Measurements from ENCODE around the gene AMHR2. TPM values are rescaled to one million over a fixed set of nuclear protein-coding genes. Genes with fewer than 3 reads are reported as not detected.

Gene AMHR2
- total and polyA plus RNA-seq, 9 of the 15 experiments (the other 6 are each of a cell fraction or from before 2014, with no cell fraction given) = 8.9 to 49.7 (median 19.3) TPM

- TF ChIP-seq SMARCE1 (IDR thresholded peaks at IDR 0.05) (no peak), GTF2F1 (IDR thresholded peaks at IDR 0.05; ENCODE audit: low read depth, low read length) (peak; percentile 32; the same call in 1 of the 2 replicates), MAX (CRISPR knock-in tag; IDR thresholded peaks at IDR 0.05) (peak; percentile 45; the same call in 1 of the 2 replicates), ATF1 (CRISPR knock-in tag; IDR thresholded peaks at IDR 0.05) (no peak), ATF1 (tag; IDR thresholded peaks at IDR 0.05) (peak; percentile 97), POLR2AphosphoS2 (IDR thresholded peaks at IDR 0.05; ENCODE audit: low read length) (peak; percentile 62; the same call in 1 of the 2 replicates), CREB3L1 (IDR thresholded peaks at IDR 0.05; ENCODE audit: borderline replicate concordance, low read depth) (peak; percentile 80), THRA (IDR thresholded peaks at IDR 0.05) (no peak), SIRT6 (IDR thresholded peaks at IDR 0.05; ENCODE audit: low read depth, low read length) (no peak), ZBTB17 (CRISPR knock-in tag; IDR thresholded peaks at IDR 0.05) (no peak), RB1 (IDR thresholded peaks at IDR 0.05; ENCODE audit: low read depth) (peak; percentile 11; the same call in 1 of the 2 replicates), GATA2 (CRISPR knock-in tag; IDR thresholded peaks at IDR 0.05) (no peak), ZNF449 (CRISPR knock-in tag; IDR thresholded peaks at IDR 0.05) (no peak), JUNB (CRISPR knock-in tag; conservative IDR thresholded peaks at IDR 0.05) (no peak), ZNF318 (IDR thresholded peaks at IDR 0.05; ENCODE audit: borderline replicate concordance in 1 of 2, low read depth in 1 of 2) (no peak)
These were observed 44.1 kb upstream of the AMHR2 start (continued) for GRCh38 chr12:53379389-53380103.

All from K562 (cell line).